Adrenal gland (tissue), 12 donors: ENCODE data around the gene CARM1. TPM values are rescaled to one million over a fixed set of nuclear protein-coding genes. Genes with fewer than 3 reads are reported as not detected.

Experiments
- DNase-seq, 7 donors: peaks; one replicate each; pipeline ENCODE4 v3.0.0-alpha.2; 2019 to 2020
- H3K27ac ChIP-seq, 5 donors: fragments of 200-600 bp; sonication (generic) in 4 of 5; 1 replicate in 3 of 5; 2 replicates in 2 of 5; pipeline versions ENCODE4 v1.5.1 to v1.8.0; 2016 to 2020; ENCODE audit warnings: mild to moderate bottlenecking in 1 of 5
- H3K27me3 ChIP-seq: fragments of 200-600 bp; 2 replicates; pipeline ENCODE4 v1.8.0; 2021
- H3K36me3 ChIP-seq, 2 donors: fragments of 200-600 bp; replicated peaks in 1 of 2; 1 replicate in 1 of 2; 2 replicates in 1 of 2; pipeline versions ENCODE4 v1.5.1 to v1.8.0; 2018 to 2022
- H3K4me1 ChIP-seq, 2 donors: fragments of 200-600 bp; replicated peaks in 1 of 2; 1 replicate in 1 of 2; 2 replicates in 1 of 2; pipeline versions ENCODE4 v1.5.1 to v1.8.0; 2018 to 2021
- H3K4me3 ChIP-seq, 4 donors: fragments of 200-600 bp; sonication (generic) in 3 of 4; one replicate each; pipeline ENCODE4 v1.5.1; 2016 to 2018
- H3K9me3 ChIP-seq, 3 donors: fragments of 200-600 bp; sonication (generic) in 1 of 3; replicated peaks in 1 of 3; 1 replicate in 2 of 3; 2 replicates in 1 of 3; pipeline versions ENCODE4 v1.5.1 to v1.8.0; 2016 to 2021
- POLR2A ChIP-seq, 2 donors: fragments of 450-650 bp; IDR thresholded peaks; one replicate each; pipeline ENCODE4 v1.6.1; 2017; ENCODE audit warnings: antibody characterized with exemption in 2 of 2, mild to moderate bottlenecking in 2 of 2, moderate library complexity in 1 of 2
- WGBS, 4 donors: extraction: QIAGEN DNeasy Blood & Tissue Kit in 2 of 4; methylation state at CpG; one replicate each; pipeline versions ENCODE4 v1.1.5 to v1.1.7; 2013 to 2017; 5-methylcytosine and 5-hydroxymethylcytosine counted together
- intact Hi-C, 2 donors: fragments of 100-400 bp; cut with DNase I; formaldehyde crosslinking; loops; one replicate each; pipeline versions ENCODE4 v1.14.1 to v1.15.0; 2022 to 2023
- microRNA-seq, 3 donors: library from miRNA; unstranded; fragments of <30 nt; microRNA quantifications; one replicate each; pipeline ENCODE4, GENCODE V29; 2017 to 2020
- polyA plus RNA-seq, 3 donors: library from polyadenylated mRNA; stranded (reverse); fragments of 200-250 nt in 2 of 3; fragments of 350-450 nt in 1 of 3; fragmentation: Illumina TruSeq in 1 of 3; extraction: RNeasy Lipid Tissue Mini Kit (QIAGEN cat#74804) in 1 of 3; gene quantifications; one replicate each; pipeline ENCODE4 v1.2.3, GENCODE V29; 2013 to 2014
- small RNA-seq, 2 donors: library from RNA; depleted of rRNA; stranded (forward); fragments of <200 nt; gene quantifications; one replicate each; pipeline ENCODE3, GENCODE V24; 2016
- total RNA-seq, 9 donors: library from RNA; depleted of rRNA in 4 of 9; stranded (reverse); fragments of >200 nt in 4 of 9; fragments of 120-200 nt in 1 of 9; fragmentation: NEBNext Ultra II Directional in 1 of 9; extraction: Animal tissue kit (Norgen Biotek cat#: 25700) in 1 of 9; gene quantifications; one replicate each; pipeline versions ENCODE4 v1.1.0 to v1.2.4, GENCODE V29; 2013 to 2023
- TF ChIP-seq, protein P1 (sequence below), 6 experiments: fragments of 450-650 bp in 4 of 6; fragments of 200-600 bp in 2 of 6; sonication (generic) in 1 of 6; IDR thresholded peaks; 1 replicate in 5 of 6; 2 replicates in 1 of 6; pipeline versions ENCODE4 v1.5.1 to v1.8.0; 2016 to 2021; ENCODE audit warnings: antibody characterized with exemption in 6 of 6, mild to moderate bottlenecking in 2 of 6, moderate library complexity in 1 of 6
- donor health status: healthy with polysubstance abuse.
- donor health status: Bipolar disorder and iron deficiency.
- donor health status: DM: yes; HTN: yes; CAD: no.
- donor health status: DM: no; HTN: no; CAD: no.
- donor health status: DM: no; HTN: no; CAD: no.
- donor health status: DM: yes; HTN: yes; CAD: no.

CARM1 gene
- total and polyA plus RNA-seq, 12 donors: 8.2 to 38.1 (median 21.6) TPM

DNA sequence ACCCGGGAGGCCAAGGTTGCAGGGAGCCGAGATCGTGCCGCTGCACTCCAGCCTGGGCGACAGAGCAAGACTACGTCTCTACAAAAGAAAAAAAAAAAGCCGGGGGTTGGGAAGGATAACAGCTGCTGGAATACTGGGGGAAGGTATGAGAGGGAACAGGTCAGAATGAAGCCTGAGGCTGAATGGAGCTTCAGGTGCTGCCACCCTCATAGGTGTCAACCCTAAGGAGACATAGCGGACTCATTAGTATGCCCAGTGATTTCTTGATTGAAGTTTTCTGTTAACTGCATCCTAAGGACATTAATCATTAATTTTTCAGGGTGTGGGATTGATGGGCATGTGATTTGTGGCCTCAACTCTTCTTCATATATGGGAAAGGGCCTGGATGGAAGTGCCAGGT, 95.5 kb downstream of the CARM1 start:
- no peak for DNase-seq
- Histone ChIP-seq H3K4me3 (no peak overlapping the region), H3K4me1 (peaks cover 5 to 11% of the 10 kb centered on the region in 2 donors), H3K9me3 (no peaks in the 10 kb centered on the region), H3K27me3 (no peaks in the 10 kb centered on the region), H3K36me3 (no peaks in the 10 kb centered on the region), H3K27ac (no peak overlapping the region)
- intact Hi-C loops: no loop called here
- 89 to 92% (median 90%) methylated on average over 8 of the region's 8 CpGs for WGBS, 4 donors
- TF ChIP-seq, protein P1, sequence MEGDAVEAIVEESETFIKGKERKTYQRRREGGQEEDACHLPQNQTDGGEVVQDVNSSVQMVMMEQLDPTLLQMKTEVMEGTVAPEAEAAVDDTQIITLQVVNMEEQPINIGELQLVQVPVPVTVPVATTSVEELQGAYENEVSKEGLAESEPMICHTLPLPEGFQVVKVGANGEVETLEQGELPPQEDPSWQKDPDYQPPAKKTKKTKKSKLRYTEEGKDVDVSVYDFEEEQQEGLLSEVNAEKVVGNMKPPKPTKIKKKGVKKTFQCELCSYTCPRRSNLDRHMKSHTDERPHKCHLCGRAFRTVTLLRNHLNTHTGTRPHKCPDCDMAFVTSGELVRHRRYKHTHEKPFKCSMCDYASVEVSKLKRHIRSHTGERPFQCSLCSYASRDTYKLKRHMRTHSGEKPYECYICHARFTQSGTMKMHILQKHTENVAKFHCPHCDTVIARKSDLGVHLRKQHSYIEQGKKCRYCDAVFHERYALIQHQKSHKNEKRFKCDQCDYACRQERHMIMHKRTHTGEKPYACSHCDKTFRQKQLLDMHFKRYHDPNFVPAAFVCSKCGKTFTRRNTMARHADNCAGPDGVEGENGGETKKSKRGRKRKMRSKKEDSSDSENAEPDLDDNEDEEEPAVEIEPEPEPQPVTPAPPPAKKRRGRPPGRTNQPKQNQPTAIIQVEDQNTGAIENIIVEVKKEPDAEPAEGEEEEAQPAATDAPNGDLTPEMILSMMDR (IDR thresholded peaks at IDR 0.05): no peak
- TF ChIP-seq POLR2A (IDR thresholded peaks at IDR 0.05): no peak

DNA sequence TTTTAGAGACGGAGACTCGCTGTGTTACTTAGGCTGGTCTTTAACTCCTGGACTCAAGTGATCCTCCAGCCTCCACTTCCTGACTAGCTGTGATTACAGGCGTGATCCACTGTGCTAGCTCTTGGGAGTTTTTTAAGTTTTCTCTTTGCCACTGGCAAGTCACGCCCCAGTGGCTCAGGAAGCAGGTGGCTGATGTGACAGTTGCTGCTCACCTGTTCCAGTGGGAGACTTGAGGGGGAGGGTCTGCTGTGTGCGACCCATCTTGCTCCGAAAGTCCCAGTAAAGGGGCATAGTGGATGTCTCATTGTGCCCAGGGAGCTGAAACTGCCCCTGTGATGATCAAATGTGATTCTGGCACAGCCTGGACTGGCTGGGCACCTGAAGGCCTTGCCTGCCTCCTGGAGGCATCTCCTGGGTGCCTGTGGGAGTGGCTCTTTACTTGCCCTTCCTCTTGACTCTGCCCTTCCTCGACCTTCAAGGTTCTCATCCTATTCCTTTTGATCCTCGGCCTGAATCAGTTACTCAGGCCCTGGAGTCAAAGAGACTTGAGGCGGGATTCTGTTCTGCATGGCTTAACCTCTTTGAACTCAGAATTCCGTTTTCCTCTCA, 97.3 kb downstream of the CARM1 start:
- Histone ChIP-seq H3K27me3 (no peaks in the 10 kb centered on the region), H3K36me3 (no peaks in the 10 kb centered on the region), H3K4me1 (no peaks in the 10 kb centered on the region), H3K4me3 (no peak overlapping the region), H3K27ac (peak overlapping the region in 1 of 5 donors; percentile 23), H3K9me3 (no peaks in the 10 kb centered on the region)
- 60 to 77% (median 63%) methylated on average over 7 to 10 of the region's 10 CpGs for WGBS, 4 donors
- intact Hi-C loops: no loop called here
- no peak for DNase-seq
- TF ChIP-seq, protein P1 (IDR thresholded peaks at IDR 0.05): no peak
- TF ChIP-seq POLR2A (IDR thresholded peaks at IDR 0.05): no peak

DNA sequence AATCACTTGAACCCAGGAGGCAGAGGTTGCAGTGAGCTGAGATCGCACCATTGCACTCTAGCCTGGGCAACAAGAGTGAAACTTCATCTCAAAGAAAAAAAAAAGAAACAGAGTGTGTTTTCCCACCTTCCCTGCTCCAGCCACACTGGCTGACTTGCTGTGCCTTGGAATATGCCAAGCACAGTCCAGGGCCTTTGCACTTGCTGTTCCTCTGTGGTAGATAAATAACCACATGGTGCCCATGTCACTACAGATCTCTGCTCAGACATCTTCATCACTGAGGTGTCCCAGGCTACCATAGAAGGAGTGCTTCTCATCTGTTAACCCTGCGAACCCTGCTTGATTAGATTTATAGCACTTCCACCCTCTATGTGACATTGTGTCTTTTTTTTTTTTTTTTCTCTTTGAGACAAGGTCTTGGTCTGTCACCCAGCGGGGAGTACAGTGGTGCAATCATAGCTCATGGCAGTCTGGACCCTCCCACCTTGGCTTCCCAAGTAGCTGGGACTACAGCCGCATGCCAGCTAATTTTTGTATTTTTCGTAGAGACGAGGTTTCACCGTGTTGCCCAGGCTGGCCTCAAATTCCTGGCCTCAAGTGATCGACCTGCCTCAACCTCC, 99.9 kb downstream of the CARM1 start:
- intact Hi-C loops: no loop called here
- 65 to 89% (median 85%) methylated on average over 8 of the region's 8 CpGs for WGBS, 4 donors
- DNase-seq: peak in 1 of 7 donors; percentile 27
- Histone ChIP-seq H3K9me3 (no peaks in the 10 kb centered on the region), H3K4me1 (peaks cover 7 to 10% of the 10 kb centered on the region in 2 donors), H3K27ac (no peak overlapping the region), H3K36me3 (no peaks in the 10 kb centered on the region), H3K27me3 (no peaks in the 10 kb centered on the region), H3K4me3 (no peak overlapping the region)
- TF ChIP-seq, protein P1 (IDR thresholded peaks at IDR 0.05): no peak
- TF ChIP-seq POLR2A (IDR thresholded peaks at IDR 0.05): no peak

Small RNAs within 50 kb of the gene (microRNA-seq; reads per million reads assigned to microRNA genes)
- gene MIR6793: 0 to 4.8 (median 1.9) reads per million in 3 donors

Small RNAs within 50 kb of the gene (small RNA-seq; reads per million reads assigned to genes)
- gene MIR6793: 0.08 to 0.12 reads per million in 2 donors

Other genes with a start within 250 kb of the CARM1 start
- gene SLC44A2, start 246.0 kb upstream of the CARM1 start, total RNA-seq: 100 to 1,000 TPM in 4 of 9 donors, 10 to 100 TPM in 5; 20.4 to 188 (median 90.8) TPM
- gene SLC44A2, start 246.0 kb upstream of the CARM1 start, polyA plus RNA-seq: 10 to 100 TPM; 67.3 to 92.3 (median 68.1) TPM
- gene ILF3, start 217.2 kb upstream of the CARM1 start, total RNA-seq: 100 to 1,000 TPM in 5 of 9 donors, 10 to 100 TPM in 4; 75.0 to 254 (median 115) TPM
- gene ILF3, start 217.2 kb upstream of the CARM1 start, polyA plus RNA-seq: 100 to 1,000 TPM; 192 to 232 (median 219) TPM
- gene QTRT1, start 170.1 kb upstream of the CARM1 start, total RNA-seq: 10 to 100 TPM; 16.4 to 82.7 (median 40.3) TPM
- gene QTRT1, start 170.1 kb upstream of the CARM1 start, polyA plus RNA-seq: 100 to 1,000 TPM in 2 of 3 donors, 1 to 10 TPM in 1; 8.1 to 466 (median 422) TPM
- gene DNM2, start 153.5 kb upstream of the CARM1 start, total RNA-seq: 100 to 1,000 TPM in 8 of 9 donors, 10 to 100 TPM in 1; 73.3 to 196 (median 166) TPM
- gene DNM2, start 153.5 kb upstream of the CARM1 start, polyA plus RNA-seq: 100 to 1,000 TPM; 103 to 157 (median 124) TPM
- 100 to 1,000 TPM in 1 of 9 donors, 10 to 100 TPM in 8; 36.5 to 103 (median 55.7) TPM for gene TMED1, start 35.3 kb upstream of the CARM1 start, total RNA-seq
- gene TMED1, start 35.3 kb upstream of the CARM1 start, polyA plus RNA-seq: 10 to 100 TPM; 12.5 to 49.6 (median 34.9) TPM
- gene C19orf38, start 23.1 kb upstream of the CARM1 start, total RNA-seq: 1 to 10 TPM in 7 of 9 donors, under 1 TPM in 2; 0.30 to 5.6 (median 1.9) TPM
- 1 to 10 TPM; 1.1 to 2.0 (median 1.9) TPM for gene C19orf38, start 23.1 kb upstream of the CARM1 start, polyA plus RNA-seq
- 10 to 100 TPM; 54.5 to 99.1 (median 74.4) TPM for gene YIPF2, start 57.1 kb downstream of the CARM1 start, total RNA-seq
- gene YIPF2, start 57.1 kb downstream of the CARM1 start, polyA plus RNA-seq: 10 to 100 TPM; 21.1 to 98.9 (median 40.4) TPM
- 10 to 100 TPM; 18.5 to 39.7 (median 28.3) TPM for gene TIMM29, start 57.3 kb downstream of the CARM1 start, total RNA-seq
- gene TIMM29, start 57.3 kb downstream of the CARM1 start, polyA plus RNA-seq: 10 to 100 TPM; 10.5 to 19.3 (median 11.6) TPM
- 100 to 1,000 TPM in 1 of 9 donors, 10 to 100 TPM in 8; 46.3 to 114 (median 59.3) TPM for gene SMARCA4, start 89.5 kb downstream of the CARM1 start, total RNA-seq
- 100 to 1,000 TPM in 1 of 3 donors, 10 to 100 TPM in 2; 58.8 to 124 (median 80.0) TPM for gene SMARCA4, start 89.5 kb downstream of the CARM1 start, polyA plus RNA-seq
- 1,000 to 10,000 TPM in 1 of 9 donors, 100 to 1,000 TPM in 6, 10 to 100 TPM in 2; 87.2 to 2,114 (median 219) TPM for gene LDLR, start 217.9 kb downstream of the CARM1 start, total RNA-seq
- gene LDLR, start 217.9 kb downstream of the CARM1 start, polyA plus RNA-seq: 100 to 1,000 TPM in 2 of 3 donors, 10 to 100 TPM in 1; 35.4 to 121 (median 105) TPM